Astrocyte (in vitro differentiated cells and primary cell): ENCODE measurements around the gene CSPG5. TPM values are rescaled to one million over a fixed set of nuclear protein-coding genes. Genes with fewer than 3 reads are reported as not detected.
A peak's percentile ranks its signal among the peaks of the same experiment; 100 is the strongest.

Experiments used
- DNase-seq: peaks from one replicate; pipeline ENCODE4 v3.0.0-alpha.2; 2010; ENCODE audit warnings: low read depth
- FAIRE-seq: peaks from 2 replicates; lab custom pipeline; 2011; peaks lifted over from hg19 to GRCh38; lab: Jason Lieb, UNC
- H2AFZ ChIP-seq: 2 replicates; pipeline ENCODE4 v1.6.0; 2012; ENCODE audit warnings: low read depth, low read length, inconsistent platforms
- H3K27ac ChIP-seq: 2 replicates; pipeline ENCODE4 v1.5.1; 2011; ENCODE audit warnings: low read depth, low read length, inconsistent platforms
- H3K27me3 ChIP-seq: 2 replicates; pipeline ENCODE4 v1.6.0; 2011; ENCODE audit warnings: low read length, inconsistent platforms; ENCODE audit not compliant: insufficient read depth
- H3K36me3 ChIP-seq: 2 replicates; pipeline ENCODE4 v1.5.1; 2011; ENCODE audit warnings: low read length, inconsistent platforms; ENCODE audit not compliant: insufficient read depth
- H3K4me1 ChIP-seq: 2 replicates; pipeline ENCODE4 v1.5.1; 2011; ENCODE audit warnings: low read length, inconsistent platforms; ENCODE audit not compliant: insufficient read depth
- H3K4me2 ChIP-seq: 2 replicates; pipeline ENCODE4 v1.6.0; 2012; ENCODE audit warnings: low read length, inconsistent platforms
- H3K4me3 ChIP-seq: 2 replicates; pipeline ENCODE4 v1.5.1; 2011; ENCODE audit warnings: low read depth, mild to moderate bottlenecking, low read length, inconsistent platforms; ENCODE audit not compliant: insufficient read depth
- H3K79me2 ChIP-seq: 2 replicates; pipeline ENCODE4 v1.6.0; 2012; ENCODE audit warnings: mild to moderate bottlenecking, low read length, inconsistent platforms; ENCODE audit not compliant: insufficient read depth
- H3K9ac ChIP-seq: 2 replicates; pipeline ENCODE4 v1.6.0; 2012; ENCODE audit warnings: mild to moderate bottlenecking, low read length, inconsistent platforms
- H3K9me3 ChIP-seq: 2 replicates; pipeline ENCODE4 v1.5.1; 2012; ENCODE audit warnings: low read depth, mild to moderate bottlenecking, low read length, inconsistent platforms; ENCODE audit not compliant: insufficient read depth
- H4K20me1 ChIP-seq: 2 replicates; pipeline ENCODE4 v1.6.0; 2012; ENCODE audit warnings: low read length, inconsistent platforms; ENCODE audit not compliant: insufficient read depth
- H3K27ac Mint-ChIP-seq: one replicate; pipeline ENCODE4 v1.8.0; 2021; ENCODE audit warnings: mild to moderate bottlenecking, mixed read lengths; ENCODE audit not compliant: unreplicated experiment
- H3K27me3 Mint-ChIP-seq: one replicate; pipeline ENCODE4 v1.8.0; 2021; ENCODE audit warnings: low read depth, mixed read lengths; ENCODE audit not compliant: unreplicated experiment
- H3K36me3 Mint-ChIP-seq: one replicate; pipeline ENCODE4 v1.8.0; 2021; ENCODE audit warnings: low read depth, mixed read lengths; ENCODE audit not compliant: unreplicated experiment
- H3K4me1 Mint-ChIP-seq: one replicate; pipeline ENCODE4 v1.8.0; 2021; ENCODE audit warnings: low read depth, mixed read lengths; ENCODE audit not compliant: unreplicated experiment
- H3K4me3 Mint-ChIP-seq: one replicate; pipeline ENCODE4 v1.8.0; 2021; ENCODE audit warnings: mild to moderate bottlenecking, moderate library complexity, mixed read lengths; ENCODE audit not compliant: unreplicated experiment
- H3K9me3 Mint-ChIP-seq: one replicate; pipeline ENCODE4 v1.8.0; 2021; ENCODE audit warnings: mild to moderate bottlenecking, mixed read lengths; ENCODE audit not compliant: unreplicated experiment
- EZH2 ChIP-seq: IDR thresholded peaks from 2 replicates; pipeline ENCODE4 v1.6.1; 2012; ENCODE audit warnings: mild to moderate bottlenecking, low read length, inconsistent platforms; ENCODE audit not compliant: insufficient read depth
- total RNA-seq: library from RNA; stranded (reverse); gene quantifications from 2 replicates; pipeline ENCODE4 v1.2.1, GENCODE V29; 2021
- TF ChIP-seq, protein P1 (sequence below): IDR thresholded peaks from 2 replicates; pipeline ENCODE4 v1.5.1; 2011; ENCODE audit warnings: low read depth, mild to moderate bottlenecking, inconsistent platforms, low read length, moderate library complexity; ENCODE audit not compliant: insufficient read depth

Gene CSPG5
- total RNA-seq, 1 donor from 2014 or later: 1.2 TPM

- Histone ChIP-seq H2AFZ (no peak overlapping the region), H3K36me3 (peaks cover 3% of the 10 kb centered on the region), H3K27me3 (peaks cover 20% of the 10 kb centered on the region), H3K4me2 (no peak overlapping the region), H4K20me1 (peaks cover 22% of the 10 kb centered on the region), H3K27ac (no peak overlapping the region), H3K4me3 (no peak overlapping the region), H3K4me1 (no peaks in the 10 kb centered on the region), H3K9ac (no peak overlapping the region), H3K9me3 (no peaks in the 10 kb centered on the region), H3K79me2 (no peaks in the 10 kb centered on the region)
- Mint-ChIP-seq H3K4me3 (peak overlapping the region; percentile 58), H3K36me3 (peaks cover 16% of the 10 kb centered on the region), H3K27me3 (peaks cover 16% of the 10 kb centered on the region), H3K4me1 (no peaks in the 10 kb centered on the region), H3K27ac (no peak overlapping the region), H3K9me3 (no peaks in the 10 kb centered on the region)
- FAIRE-seq (no peak), DNase-seq (no peak)
- TF ChIP-seq, protein P1, sequence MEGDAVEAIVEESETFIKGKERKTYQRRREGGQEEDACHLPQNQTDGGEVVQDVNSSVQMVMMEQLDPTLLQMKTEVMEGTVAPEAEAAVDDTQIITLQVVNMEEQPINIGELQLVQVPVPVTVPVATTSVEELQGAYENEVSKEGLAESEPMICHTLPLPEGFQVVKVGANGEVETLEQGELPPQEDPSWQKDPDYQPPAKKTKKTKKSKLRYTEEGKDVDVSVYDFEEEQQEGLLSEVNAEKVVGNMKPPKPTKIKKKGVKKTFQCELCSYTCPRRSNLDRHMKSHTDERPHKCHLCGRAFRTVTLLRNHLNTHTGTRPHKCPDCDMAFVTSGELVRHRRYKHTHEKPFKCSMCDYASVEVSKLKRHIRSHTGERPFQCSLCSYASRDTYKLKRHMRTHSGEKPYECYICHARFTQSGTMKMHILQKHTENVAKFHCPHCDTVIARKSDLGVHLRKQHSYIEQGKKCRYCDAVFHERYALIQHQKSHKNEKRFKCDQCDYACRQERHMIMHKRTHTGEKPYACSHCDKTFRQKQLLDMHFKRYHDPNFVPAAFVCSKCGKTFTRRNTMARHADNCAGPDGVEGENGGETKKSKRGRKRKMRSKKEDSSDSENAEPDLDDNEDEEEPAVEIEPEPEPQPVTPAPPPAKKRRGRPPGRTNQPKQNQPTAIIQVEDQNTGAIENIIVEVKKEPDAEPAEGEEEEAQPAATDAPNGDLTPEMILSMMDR: no peak
- TF ChIP-seq EZH2: no peak
Measured at GRCh38 chr3:47580481-47580880, 1.8 kb upstream of the CSPG5 start.

- no peaks in the 10 kb centered on the region for H3K79me2 ChIP-seq
- peaks cover 20% of the 10 kb centered on the region for H3K27me3 ChIP-seq
- H3K9me3 Mint-ChIP-seq: no peaks in the 10 kb centered on the region
- no peak overlapping the region for H3K4me2 ChIP-seq
- H3K4me3 ChIP-seq: no peak overlapping the region
- H3K9me3 ChIP-seq: no peaks in the 10 kb centered on the region
- no peaks in the 10 kb centered on the region for H3K4me1 Mint-ChIP-seq
- H3K27ac Mint-ChIP-seq: no peak overlapping the region
- H3K36me3 ChIP-seq: no peaks in the 10 kb centered on the region
- peaks cover 18% of the 10 kb centered on the region for H3K27me3 Mint-ChIP-seq
- DNase-seq: no peak
- peak overlapping the region; percentile 58 for H3K4me3 Mint-ChIP-seq
- peaks cover 14% of the 10 kb centered on the region for H3K36me3 Mint-ChIP-seq
- no peaks in the 10 kb centered on the region for H3K4me1 ChIP-seq
- TF ChIP-seq, protein P1: no peak
- no peak for TF ChIP-seq EZH2
- H3K9ac ChIP-seq: no peak overlapping the region
- no peak overlapping the region for H3K27ac ChIP-seq
- peaks cover 22% of the 10 kb centered on the region for H4K20me1 ChIP-seq
- no peak for FAIRE-seq
- H2AFZ ChIP-seq: no peak overlapping the region
Measured at GRCh38 chr3:47579875-47580274, 1.2 kb upstream of the CSPG5 start.

- H4K20me1 ChIP-seq: peaks cover 22% of the 10 kb centered on the region
- peak overlapping the region; percentile 60 for H2AFZ ChIP-seq
- H3K9ac ChIP-seq: no peak overlapping the region
- FAIRE-seq (no peak), DNase-seq (no peak)
- H3K4me3 Mint-ChIP-seq: peak overlapping the region; percentile 64
- H3K4me3 ChIP-seq: peak overlapping the region; percentile 42
- H3K27me3 Mint-ChIP-seq: peaks cover 26% of the 10 kb centered on the region
- peaks cover 27% of the 10 kb centered on the region for H3K27me3 ChIP-seq
- no peaks in the 10 kb centered on the region for H3K9me3 ChIP-seq
- H3K36me3 ChIP-seq: no peaks in the 10 kb centered on the region
- H3K4me1 ChIP-seq: no peaks in the 10 kb centered on the region
- peaks cover 4% of the 10 kb centered on the region for H3K4me1 Mint-ChIP-seq
- TF ChIP-seq EZH2: no peak
- TF ChIP-seq, protein P1: no peak
- peaks cover 4% of the 10 kb centered on the region for H3K36me3 Mint-ChIP-seq
- H3K27ac Mint-ChIP-seq: no peak overlapping the region
- H3K27ac ChIP-seq: no peak overlapping the region
- H3K4me2 ChIP-seq: peak overlapping the region; percentile 81
- H3K9me3 Mint-ChIP-seq: no peaks in the 10 kb centered on the region
- H3K79me2 ChIP-seq: no peaks in the 10 kb centered on the region
Measured at GRCh38 chr3:47578119-47578632, 489 bp downstream of the CSPG5 start.
